ENCODE results near the gene APBB2. TPM values are rescaled to one million over a fixed set of nuclear protein-coding genes. Genes with fewer than 3 reads are reported as not detected.

Gene APBB2
- total RNA-seq, 1 experiment from 2014 or later, result 80.7 TPM

- ChIA-PET POLR2A (no interaction called here), CTCF (no interaction called here)
- no TSS peak for BruUV-seq (replicated peaks)
- intact Hi-C loops (cut with micrococcal nuclease; ENCODE audit: unreplicated experiment), result no loop called here
- Mint-ChIP-seq H3K4me1 (ENCODE audit: low read depth, unreplicated experiment) (no peaks in the 10 kb centered on the region), H3K27ac (ENCODE audit: unreplicated experiment) (no peak overlapping the region), H3K9me3 (ENCODE audit: unreplicated experiment) (no peaks in the 10 kb centered on the region), H3K4me3 (ENCODE audit: unreplicated experiment) (no peak overlapping the region), H3K36me3 (ENCODE audit: insufficient read depth, unreplicated experiment) (peaks cover 59% of the 10 kb centered on the region), H3K27me3 (ENCODE audit: insufficient read depth, unreplicated experiment) (no peaks in the 10 kb centered on the region)
- H3K4me1 ChIP-seq, result no peaks in the 10 kb centered on the region
- no peaks in the 10 kb centered on the region for H3K9me3 ChIP-seq
- H3K27me3 ChIP-seq (replicated peaks; ENCODE audit: control insufficient read depth, insufficient read depth, low read length), result no peaks in the 10 kb centered on the region
- DNase-seq, result no peak
- no peak for TF ChIP-seq CTCF (IDR thresholded peaks at IDR 0.05; ENCODE audit: insufficient read depth in 1 of 2, low read depth in 1 of 2, low read length in 1 of 2, severe bottlenecking in 1 of 2, unreplicated experiment in 1 of 2)
- 0 out of 2 replicates have a peak, but pooled peaks cover 1% of the 10 kb centered on the region for H3K36me3 ChIP-seq (ENCODE audit: control insufficient read depth, insufficient read depth, low read length)
- no peak overlapping the region for H3K4me3 ChIP-seq (ENCODE audit: low read depth, low read length)
Measured at GRCh38 chr4:40951026-40951425, 263.3 kb downstream of the APBB2 start.

GRCh38 chr4:40949358-40950100, 264.8 kb downstream of the APBB2 start:
- Mint-ChIP-seq H3K9me3 (ENCODE audit: unreplicated experiment) (no peaks in the 10 kb centered on the region), H3K27me3 (ENCODE audit: insufficient read depth, unreplicated experiment) (no peaks in the 10 kb centered on the region), H3K36me3 (ENCODE audit: insufficient read depth, unreplicated experiment) (peaks cover 49% of the 10 kb centered on the region), H3K27ac (ENCODE audit: unreplicated experiment) (no peak overlapping the region), H3K4me1 (ENCODE audit: low read depth, unreplicated experiment) (no peaks in the 10 kb centered on the region), H3K4me3 (ENCODE audit: unreplicated experiment) (no peak overlapping the region)
- Histone ChIP-seq H3K9me3 (no peaks in the 10 kb centered on the region), H3K27me3 (replicated peaks; ENCODE audit: control insufficient read depth, insufficient read depth, low read length) (no peaks in the 10 kb centered on the region), H3K4me1 (no peaks in the 10 kb centered on the region), H3K36me3 (ENCODE audit: control insufficient read depth, insufficient read depth, low read length) (0 out of 2 replicates have a peak, but pooled peaks cover 1% of the 10 kb centered on the region), H3K4me3 (ENCODE audit: low read depth, low read length) (no peak overlapping the region)
- BruUV-seq (replicated peaks), result no TSS peak
- ChIA-PET CTCF (no interaction called here), POLR2A (no interaction called here)
- no peak for DNase-seq
- no peak for TF ChIP-seq CTCF (IDR thresholded peaks at IDR 0.05; ENCODE audit: insufficient read depth in 1 of 2, low read depth in 1 of 2, low read length in 1 of 2, severe bottlenecking in 1 of 2, unreplicated experiment in 1 of 2)
- intact Hi-C loops (cut with micrococcal nuclease; ENCODE audit: unreplicated experiment), result no loop called here

GRCh38 chr4:40948014-40948413, 266.3 kb downstream of the APBB2 start:
- Mint-ChIP-seq H3K36me3 (ENCODE audit: insufficient read depth, unreplicated experiment) (peaks cover 46% of the 10 kb centered on the region), H3K27ac (ENCODE audit: unreplicated experiment) (no peak overlapping the region), H3K9me3 (ENCODE audit: unreplicated experiment) (no peaks in the 10 kb centered on the region), H3K4me3 (ENCODE audit: unreplicated experiment) (no peak overlapping the region), H3K27me3 (ENCODE audit: insufficient read depth, unreplicated experiment) (no peaks in the 10 kb centered on the region), H3K4me1 (ENCODE audit: low read depth, unreplicated experiment) (no peaks in the 10 kb centered on the region)
- Histone ChIP-seq H3K27me3 (replicated peaks; ENCODE audit: control insufficient read depth, insufficient read depth, low read length) (no peaks in the 10 kb centered on the region), H3K4me1 (no peaks in the 10 kb centered on the region), H3K9me3 (no peaks in the 10 kb centered on the region), H3K36me3 (ENCODE audit: control insufficient read depth, insufficient read depth, low read length) (peaks cover 1% of the 10 kb centered on the region; the same call in 1 of the 2 replicates), H3K4me3 (ENCODE audit: low read depth, low read length) (no peak overlapping the region)
- POLR2A ChIA-PET, result no interaction called here
- TF ChIP-seq CTCF (IDR thresholded peaks at IDR 0.05; ENCODE audit: insufficient read depth in 1 of 2, low read depth in 1 of 2, low read length in 1 of 2, severe bottlenecking in 1 of 2, unreplicated experiment in 1 of 2), result no peak
- no peak for DNase-seq
- CTCF ChIA-PET, result interaction anchor here (0.6 kb wide), 1 partner anchor 171 kb away, joined by 3 read pairs; no protein-coding TSS in a partner anchor
- BruUV-seq (replicated peaks), result no TSS peak
- intact Hi-C loops (cut with micrococcal nuclease; ENCODE audit: unreplicated experiment), result no loop called here

Data from Caco-2 (cell line).